NCI-H128 (cell line): ENCODE data around the gene GOLIM4.
"Not testable (repeated sequence)": the region's sequence is repeated elsewhere in the genome, so short reads cannot be mapped to it uniquely, and the experiment has no call there.

ENCODE experiments used
- DNase-seq: peaks from one replicate; lab custom pipeline; 2025; ENCODE audit not compliant: unreplicated experiment; lab: John Stamatoyannopoulos, UW

GOLIM4 gene

DNA sequence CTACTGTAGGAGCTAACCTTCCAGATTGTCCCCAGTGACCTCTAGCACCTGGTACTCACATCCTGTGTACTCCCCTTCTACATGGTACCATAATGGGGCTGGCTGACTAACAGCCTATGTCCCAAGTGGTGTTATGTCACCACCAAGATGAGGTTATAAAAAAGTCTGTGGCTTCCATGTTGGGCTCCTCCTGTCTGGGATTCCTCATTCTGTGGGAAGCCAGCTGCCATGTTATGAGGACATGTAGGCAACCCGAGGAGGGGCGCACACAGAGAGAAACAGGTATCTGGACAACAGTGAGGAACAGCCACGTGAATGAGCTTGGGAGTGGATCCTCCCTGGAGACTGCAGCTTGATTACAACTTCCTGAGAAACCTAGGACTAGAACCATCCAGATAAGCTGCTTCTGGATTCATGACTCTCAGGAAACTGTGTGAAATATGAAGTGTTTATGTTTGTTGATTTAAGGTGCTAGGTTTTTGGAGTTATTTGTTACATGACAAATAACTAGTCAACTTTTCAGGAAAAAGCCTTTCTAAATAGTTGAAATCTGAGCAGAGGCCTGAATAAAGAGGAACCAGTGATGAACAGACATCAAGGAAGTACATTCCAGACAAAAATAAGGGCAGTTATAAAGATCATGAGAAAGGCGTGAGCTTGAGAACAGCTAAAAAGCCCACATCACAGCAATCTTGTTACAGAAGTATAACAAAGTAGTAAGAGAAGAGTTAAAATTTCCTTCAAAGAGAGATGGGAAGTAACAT, 21.7 kb downstream of the GOLIM4 start:
- no peak for DNase-seq

DNA sequence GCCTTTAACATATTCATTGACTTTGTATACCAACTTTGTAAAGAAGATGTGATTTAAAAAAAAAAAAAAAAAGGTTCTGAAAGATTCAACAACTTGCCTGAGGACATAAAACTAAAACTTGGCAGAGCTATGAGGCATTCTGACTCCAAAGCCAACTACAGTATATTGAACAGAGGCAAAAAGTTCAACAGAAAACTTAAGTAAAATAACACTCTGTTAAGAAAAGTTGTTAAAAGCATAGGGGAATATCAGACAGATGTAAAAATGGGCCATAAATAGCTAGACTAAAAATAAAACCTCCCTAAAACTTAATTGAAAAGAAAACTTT, 23.4 kb downstream of the GOLIM4 start:
- DNase-seq, result no peak

DNA sequence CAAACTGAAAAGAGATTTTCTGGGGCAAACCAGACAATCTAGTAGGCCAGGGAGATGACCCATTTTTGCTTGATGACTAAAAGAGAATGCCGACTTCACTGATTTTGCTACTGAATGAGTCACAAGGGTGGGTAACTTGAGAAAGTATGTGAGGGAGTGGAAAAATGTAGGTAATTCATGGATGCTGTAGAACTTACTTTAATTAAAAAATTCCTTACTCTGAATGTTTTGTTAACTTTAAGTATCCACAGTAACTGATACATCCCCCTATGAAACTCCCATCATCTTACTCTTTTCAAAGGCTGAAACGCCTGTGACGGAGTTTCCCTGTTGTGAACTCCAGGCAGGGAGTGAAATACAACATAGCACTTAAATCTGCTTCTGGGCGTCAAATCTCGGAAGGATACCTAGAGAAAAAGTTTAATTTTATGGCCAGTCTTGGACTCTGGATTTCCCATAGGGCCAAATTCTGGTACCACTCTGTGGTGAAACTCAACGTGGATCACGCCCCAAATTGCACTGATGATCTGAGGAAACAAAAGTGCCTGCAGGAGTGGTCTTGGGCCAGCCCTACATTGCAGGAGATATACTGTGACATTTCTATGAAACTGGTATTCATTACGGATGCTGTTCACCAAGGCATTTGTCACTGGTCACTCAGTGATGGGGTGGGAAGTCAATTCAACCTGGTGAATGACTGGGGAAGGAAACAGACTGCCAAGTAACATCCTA, 24.0 kb downstream of the GOLIM4 start:
- no peak for DNase-seq

DNA sequence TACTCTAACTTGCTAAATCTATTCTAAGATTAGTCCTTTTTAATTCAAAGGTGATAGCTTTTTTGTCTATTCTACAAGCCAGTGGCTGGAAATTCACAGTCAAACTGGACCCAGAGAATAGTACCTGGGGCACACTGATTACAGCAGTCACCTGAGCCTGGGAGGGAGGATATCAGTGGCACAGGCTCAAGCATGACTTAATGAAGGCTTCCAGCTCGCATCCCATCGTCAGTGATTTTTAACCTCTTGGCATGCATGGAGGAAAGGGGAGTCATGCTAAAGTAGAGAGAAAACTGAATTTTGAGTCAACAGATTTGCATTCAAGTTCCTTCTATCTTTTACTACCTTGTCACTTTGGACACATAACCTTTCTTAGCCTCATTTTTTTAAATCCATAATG, 24.8 kb downstream of the GOLIM4 start:
- no peak for DNase-seq

DNA sequence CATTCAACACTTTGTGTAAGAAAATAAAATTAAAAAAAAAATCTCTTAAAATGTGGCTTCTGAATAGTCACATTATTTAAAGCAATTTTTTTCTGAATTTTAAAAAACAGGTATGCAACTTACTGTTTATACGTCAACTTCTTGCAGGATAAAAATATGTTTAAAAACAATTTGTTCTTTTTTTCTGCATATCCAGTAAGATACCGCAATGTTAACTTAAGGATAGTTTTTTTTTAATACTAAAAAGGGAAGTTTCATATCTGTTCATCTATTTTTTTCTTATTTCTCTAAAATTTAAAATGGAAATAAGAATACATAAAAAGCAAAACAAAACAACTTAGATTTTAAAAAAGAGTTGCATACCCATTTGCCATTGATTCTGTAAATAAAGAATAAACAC, 27.4 kb downstream of the GOLIM4 start:
- DNase-seq, result no peak

DNA sequence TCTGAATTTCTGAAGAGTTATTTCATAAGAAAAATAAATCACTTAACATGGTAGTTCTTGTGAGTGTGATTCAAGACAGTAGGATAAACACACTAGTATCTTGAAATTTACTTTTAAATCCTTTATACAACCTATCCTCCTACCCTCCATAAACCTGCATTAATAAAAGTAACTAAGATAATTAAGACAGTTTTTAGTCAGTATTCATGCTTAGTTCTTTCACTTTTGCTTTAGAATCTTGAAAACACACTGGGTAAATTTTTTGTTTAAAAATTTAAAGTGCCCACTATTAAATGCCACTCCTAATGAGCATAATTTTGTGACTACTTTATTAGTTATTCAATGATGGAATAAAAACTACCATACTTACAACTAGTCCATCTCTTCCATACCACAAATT, 28.8 kb downstream of the GOLIM4 start:
- no peak for DNase-seq

GRCh38 chr3:168065569-168065968, 30.2 kb downstream of the GOLIM4 start:
- no peak for DNase-seq

DNA sequence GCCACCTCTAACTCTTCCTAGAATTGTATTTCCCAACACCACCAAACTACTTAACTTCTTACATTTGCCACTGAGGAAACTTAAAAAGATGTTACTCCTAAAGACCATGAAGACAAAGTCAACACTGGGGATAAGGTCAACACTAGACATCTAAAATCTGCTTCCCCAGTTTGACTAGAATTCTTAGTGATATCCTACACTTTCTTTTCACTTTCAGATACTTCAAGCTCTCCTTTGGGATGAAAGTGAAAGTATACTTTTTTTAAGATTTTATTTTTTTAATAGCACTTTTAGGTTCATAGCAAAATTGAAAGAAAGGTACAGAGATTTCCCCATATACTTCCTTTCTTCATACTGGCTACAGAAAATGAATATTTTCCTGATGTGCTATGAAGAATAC, 32.6 kb downstream of the GOLIM4 start:
- DNase-seq, result no peak

- no peak for DNase-seq
Observed at GRCh38 chr3:168062679-168063078, 33.0 kb downstream of the GOLIM4 start.

DNA sequence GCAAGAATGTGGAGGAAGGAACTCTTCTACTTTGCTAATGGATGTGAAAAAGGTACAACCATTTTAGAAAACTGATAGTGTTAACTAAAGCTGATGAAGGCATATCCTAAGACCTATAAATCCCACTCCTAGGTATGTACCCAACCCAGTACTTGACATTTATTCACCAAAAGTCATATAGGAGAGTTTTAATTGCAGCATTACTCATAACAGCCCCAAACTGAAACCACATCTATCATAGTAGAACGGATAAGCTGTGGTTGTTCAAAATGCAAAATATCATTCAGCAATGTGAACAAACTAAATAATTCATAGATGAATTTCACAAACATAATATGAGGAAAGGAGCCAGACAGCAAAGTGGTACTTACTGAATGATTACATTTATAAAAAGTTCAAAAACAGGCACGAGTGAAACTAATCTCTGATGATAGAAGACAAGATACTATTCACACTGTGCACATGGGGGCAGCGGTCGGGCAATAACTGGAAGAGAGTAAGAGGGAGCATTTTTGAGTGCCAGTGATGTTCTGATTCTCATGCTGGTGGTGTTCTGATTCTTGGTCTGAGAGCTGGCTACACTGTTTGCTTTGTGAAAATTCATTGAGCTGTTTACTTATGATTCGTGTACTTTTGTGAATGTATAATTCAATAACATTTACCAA, 34.3 kb downstream of the GOLIM4 start:
- no peak for DNase-seq

GRCh38 chr3:168060317-168060716, 35.4 kb downstream of the GOLIM4 start:
- no peak for DNase-seq

- no peak for DNase-seq
Observed at GRCh38 chr3:168058481-168058880, 37.2 kb downstream of the GOLIM4 start.

DNA sequence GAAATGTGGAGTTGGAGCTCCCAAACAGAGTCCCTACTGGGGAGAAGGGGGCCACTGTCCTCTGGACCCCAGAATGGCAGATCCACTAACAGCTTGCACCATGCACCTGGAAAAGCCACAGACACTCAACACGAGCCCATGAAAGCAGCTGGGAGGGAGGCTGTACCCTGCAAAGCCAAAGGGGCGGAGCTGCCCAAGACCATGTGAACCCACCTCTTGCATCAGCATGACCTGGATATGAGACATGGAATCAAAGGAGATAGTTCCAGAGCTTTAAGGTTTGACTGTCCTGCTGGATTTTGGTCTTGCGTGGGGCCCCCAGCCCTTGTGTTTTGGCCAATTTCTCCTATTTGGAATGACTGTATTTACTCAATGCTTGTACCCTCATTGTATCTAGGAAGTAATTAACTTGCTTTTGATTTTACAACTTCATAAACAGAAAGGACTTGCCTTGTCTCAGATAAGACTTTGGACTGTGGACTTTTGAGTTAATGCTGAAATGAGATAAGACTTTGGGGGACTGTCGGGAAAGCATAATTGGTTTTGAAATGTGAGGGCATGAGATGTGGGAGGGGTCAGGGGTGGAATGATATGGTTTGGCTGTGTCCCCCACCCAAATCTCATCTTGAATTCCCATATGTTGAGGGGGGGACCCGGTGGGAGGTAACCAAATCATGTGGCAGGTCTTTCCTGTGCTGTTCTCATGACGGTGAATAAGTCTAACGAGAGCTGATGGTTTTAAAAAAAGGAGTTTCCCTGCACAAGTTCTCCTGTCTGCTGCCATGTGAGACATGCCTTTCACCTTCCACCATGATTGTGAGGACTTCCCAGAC, 39.1 kb downstream of the GOLIM4 start:
- DNase-seq, result not testable (repeated sequence)

GRCh38 chr3:168054447-168054846, 41.3 kb downstream of the GOLIM4 start:
- no peak for DNase-seq

GRCh38 chr3:168053115-168053514, 42.6 kb downstream of the GOLIM4 start:
- no peak for DNase-seq

DNA sequence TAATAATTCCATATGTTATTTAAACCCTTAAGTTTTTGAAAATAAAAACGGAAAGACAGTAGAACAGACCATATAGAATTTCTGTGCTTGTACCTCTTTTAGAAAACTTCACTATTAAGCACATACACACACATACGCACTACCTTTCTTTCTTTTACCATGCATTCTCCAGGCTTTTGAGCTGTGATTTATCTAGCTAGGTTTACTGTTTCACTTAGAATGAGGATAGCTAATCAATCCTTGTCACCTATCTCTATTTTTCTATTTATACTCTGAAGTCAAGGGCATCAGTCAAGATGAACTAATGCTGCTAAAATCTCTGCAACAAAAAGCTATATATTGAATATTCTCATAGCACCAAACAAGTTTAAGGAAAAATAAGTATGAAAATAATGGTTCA, 43.2 kb downstream of the GOLIM4 start:
- no peak for DNase-seq

- no peak for DNase-seq
Observed at GRCh38 chr3:168051531-168052471, 43.9 kb downstream of the GOLIM4 start.

DNA sequence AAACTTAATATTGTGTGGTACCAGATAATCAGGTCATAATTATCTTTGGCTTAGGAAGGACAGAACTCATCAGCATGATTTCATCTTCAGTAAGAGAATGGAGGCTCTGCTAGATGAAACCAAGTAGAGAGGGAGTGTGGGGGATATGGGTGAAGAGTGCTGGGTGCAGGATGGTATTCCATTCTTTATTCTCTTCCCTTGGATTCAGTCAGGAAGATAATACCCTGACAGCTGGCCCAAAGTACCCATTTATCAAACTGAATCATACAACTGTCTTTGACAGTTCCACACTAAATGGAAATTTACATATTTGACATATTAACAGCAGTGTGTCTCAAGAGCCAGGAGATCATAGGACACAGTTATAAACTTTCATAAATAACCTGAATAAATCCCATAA, 44.7 kb downstream of the GOLIM4 start:
- no peak for DNase-seq

GRCh38 chr3:168049367-168049974, 46.3 kb downstream of the GOLIM4 start:
- DNase-seq, result no peak
